H1 (cell line): ENCODE results near the gene SP7. TPM values are rescaled to one million over a fixed set of nuclear protein-coding genes. Genes with fewer than 3 reads are reported as not detected.

Source experiments
- CTCF ChIA-PET: fragments of 300-600 bp; sonication (Branson Sonifier 250); formaldehyde crosslinking; loops from one replicate; lab custom pipeline; 2021; ENCODE audit not compliant: partially characterized antibody; lab: Charles Lee
- POLR2A ChIA-PET: fragments of 300-600 bp; sonication (Branson Sonifier 250); formaldehyde crosslinking; loops from one replicate; lab custom pipeline; 2021; ENCODE audit warnings: inconsistent platforms; ENCODE audit not compliant: partially characterized antibody; lab: Charles Lee
- DNase-seq, 2 experiments: peaks; one replicate each; pipeline versions ENCODE4 v3.0.0 to v3.0.0-alpha.2; 2010 to 2022; ENCODE audit warnings: low spot score in 2 of 2, low read depth in 1 of 2, mixed read lengths in 1 of 2
- FAIRE-seq: peaks from 2 replicates; lab custom pipeline; 2011; peaks lifted over from hg19 to GRCh38; lab: Jason Lieb, UNC
- H2AFZ ChIP-seq: 2 replicates; pipeline ENCODE4 v1.8.1; 2012; ENCODE audit warnings: low read length, inconsistent platforms
- H2AK5ac ChIP-seq: 2 replicates; pipeline ENCODE4 v1.6.1; 2013; ENCODE audit warnings: low read depth, low read length
- H2BK120ac ChIP-seq: replicated peaks from 2 replicates; pipeline ENCODE3; 2013; ENCODE audit warnings: low read depth, low read length, inconsistent platforms
- H2BK12ac ChIP-seq: 2 replicates; pipeline ENCODE4 v1.6.1; 2013; ENCODE audit warnings: low read depth, low read length
- H2BK15ac ChIP-seq: 2 replicates; pipeline ENCODE4 v1.6.1; 2013; ENCODE audit warnings: low read length
- H2BK20ac ChIP-seq: 2 replicates; pipeline ENCODE4 v1.6.1; 2013; ENCODE audit warnings: low read length
- H2BK5ac ChIP-seq: 2 replicates; pipeline ENCODE4 v1.6.1; 2013; ENCODE audit warnings: low read depth, low read length
- H3K14ac ChIP-seq: 2 replicates; pipeline ENCODE4 v1.6.1; 2013; ENCODE audit warnings: inconsistent platforms; ENCODE audit not compliant: insufficient read length
- H3K18ac ChIP-seq: 2 replicates; pipeline ENCODE4 v1.6.1; 2013; ENCODE audit warnings: low read length; ENCODE audit errors: extremely low read depth
- H3K23ac ChIP-seq: 2 replicates; pipeline ENCODE4 v1.6.1; 2013; ENCODE audit warnings: inconsistent platforms; ENCODE audit not compliant: insufficient read length
- H3K23me2 ChIP-seq: 2 replicates; pipeline ENCODE4 v1.6.1; 2013; ENCODE audit warnings: low read depth, low read length
- H3K27ac ChIP-seq: 2 replicates; pipeline ENCODE4 v1.6.1; 2011; ENCODE audit warnings: low read depth, low read length, inconsistent platforms
- H3K27me3 ChIP-seq, 4 experiments: replicated peaks in 1 of 4; 1 replicate in 1 of 4; 2 replicates in 3 of 4; pipeline versions ENCODE4 v1.6.1 to v1.8.1; 2011 to 2013; ENCODE audit warnings: low read length in 3 of 4, mild to moderate bottlenecking in 3 of 4, inconsistent platforms in 2 of 4, mixed read lengths in 2 of 4, moderate library complexity in 1 of 4; ENCODE audit not compliant: control insufficient read depth in 3 of 4, insufficient read depth in 3 of 4; ENCODE audit errors: extremely low read depth in 1 of 4
- H3K36me3 ChIP-seq, 4 experiments: 2 replicates each; pipeline versions ENCODE4 v1.6.1 to v1.8.1; 2011 to 2013; ENCODE audit warnings: mild to moderate bottlenecking in 4 of 4, low read length in 3 of 4, moderate library complexity in 2 of 4, control low read depth in 1 of 4, inconsistent platforms in 1 of 4; ENCODE audit not compliant: insufficient read depth in 4 of 4, control insufficient read depth in 2 of 4
- H3K4ac ChIP-seq: replicated peaks from 2 replicates; pipeline ENCODE3; 2013; ENCODE audit warnings: low read length, low read depth, mixed read lengths, inconsistent platforms; ENCODE audit not compliant: insufficient read length
- H3K4me1 ChIP-seq, 4 experiments: replicated peaks in 1 of 4; 1 replicate in 1 of 4; 2 replicates in 3 of 4; pipeline versions ENCODE4 v1.6.1 to v1.8.1; 2011 to 2013; ENCODE audit warnings: low read length in 3 of 4, inconsistent platforms in 2 of 4, mixed read lengths in 1 of 4; ENCODE audit not compliant: insufficient read depth in 4 of 4, control insufficient read depth in 3 of 4
- H3K4me2 ChIP-seq, 2 experiments: 2 replicates each; pipeline versions ENCODE4 v1.6.1 to v1.8.1; 2011 to 2013; ENCODE audit warnings: low read depth in 2 of 2, low read length in 2 of 2, control low read depth in 1 of 2, inconsistent platforms in 1 of 2, mild to moderate bottlenecking in 1 of 2; ENCODE audit not compliant: insufficient read depth in 1 of 2
- H3K4me3 ChIP-seq, 4 experiments: fragments of 200-600, 300-600 bp in 1 of 4; sonication (generic), shearing (Covaris generic), sonication (Bioruptor Twin) in 1 of 4; 2 replicates each; pipeline versions ENCODE4 v1.5.1 to v1.8.1; 2011 to 2016; ENCODE audit warnings: low read length in 4 of 4, low read depth in 3 of 4, control low read depth in 2 of 4, inconsistent platforms in 2 of 4, mild to moderate bottlenecking in 2 of 4, mixed read lengths in 1 of 4, moderate library complexity in 1 of 4; ENCODE audit not compliant: insufficient read depth in 2 of 4; ENCODE audit errors: extremely low read depth in 1 of 4
- H3K56ac ChIP-seq: replicated peaks from 2 replicates; pipeline ENCODE3; 2013; ENCODE audit warnings: low read depth, mild to moderate bottlenecking, mixed read lengths, low read length, inconsistent platforms; ENCODE audit not compliant: insufficient read length
- H3K79me1 ChIP-seq: 2 replicates; pipeline ENCODE4 v1.6.1; 2013; ENCODE audit warnings: low read depth, low read length, control low read depth
- H3K79me2 ChIP-seq, 2 experiments: 2 replicates each; pipeline versions ENCODE4 v1.6.1 to v1.8.1; 2012 to 2013; ENCODE audit warnings: low read length in 2 of 2, mild to moderate bottlenecking in 2 of 2, inconsistent platforms in 1 of 2; ENCODE audit not compliant: insufficient read depth in 2 of 2, control insufficient read depth in 1 of 2
- H3K9ac ChIP-seq, 4 experiments: replicated peaks in 1 of 4; 1 replicate in 1 of 4; 2 replicates in 3 of 4; pipeline versions ENCODE4 v1.6.1 to v1.8.1; 2011 to 2013; ENCODE audit warnings: low read depth in 3 of 4, low read length in 3 of 4, control low read depth in 2 of 4, mild to moderate bottlenecking in 2 of 4, moderate library complexity in 2 of 4, inconsistent platforms in 1 of 4; ENCODE audit errors: extremely low read depth in 1 of 4
- H3K9me3 ChIP-seq, 2 experiments: 2 replicates each; pipeline versions ENCODE4 v1.6.1 to v1.8.1; 2012 to 2013; ENCODE audit warnings: mild to moderate bottlenecking in 2 of 2, moderate library complexity in 2 of 2, control low read depth in 1 of 2, inconsistent platforms in 1 of 2, low read depth in 1 of 2, low read length in 1 of 2, mixed read lengths in 1 of 2; ENCODE audit not compliant: insufficient read depth in 2 of 2
- H4K20me1 ChIP-seq, 2 experiments: replicated peaks in 1 of 2; 2 replicates each; pipeline versions ENCODE3 to v1.8.1; 2011 to 2013; ENCODE audit warnings: inconsistent platforms in 2 of 2, low read length in 2 of 2, mild to moderate bottlenecking in 1 of 2; ENCODE audit not compliant: insufficient read depth in 2 of 2, control insufficient read depth in 1 of 2
- H4K5ac ChIP-seq: 2 replicates; pipeline ENCODE4 v1.6.1; 2013; ENCODE audit warnings: low read length, low read depth, mixed read lengths, inconsistent platforms; ENCODE audit not compliant: insufficient read length
- H4K8ac ChIP-seq: 2 replicates; pipeline ENCODE4 v1.8.0; 2013; ENCODE audit warnings: mild to moderate bottlenecking, moderate library complexity, low read length, inconsistent platforms; ENCODE audit not compliant: insufficient read depth; ENCODE audit errors: extremely low read depth
- H4K91ac ChIP-seq: replicated peaks from 2 replicates; pipeline ENCODE3; 2013; ENCODE audit warnings: low read length, mixed read lengths, inconsistent platforms; ENCODE audit not compliant: insufficient read length
- GTF2F1 ChIP-seq: IDR thresholded peaks from 2 replicates; pipeline ENCODE4 v1.6.1; 2012; ENCODE audit warnings: low read depth, low read length, improper control_type of control experiment, borderline replicate concordance
- MAFK ChIP-seq: IDR thresholded peaks from 2 replicates; pipeline ENCODE4 v1.6.1; 2012; ENCODE audit warnings: low read depth, mild to moderate bottlenecking, improper control_type of control experiment, low read length
- RBBP5 ChIP-seq: IDR thresholded peaks from 2 replicates; pipeline ENCODE4 v1.7.1; 2012; ENCODE audit warnings: low read depth, mild to moderate bottlenecking, inconsistent platforms, low read length, moderate library complexity, borderline replicate concordance
- RFX5 ChIP-seq: IDR thresholded peaks from 2 replicates; pipeline ENCODE4 v1.6.1; 2011; ENCODE audit warnings: low read depth, low read length, improper control_type of control experiment, borderline replicate concordance
- SIX5 ChIP-seq: IDR thresholded peaks from 2 replicates; pipeline ENCODE4 v1.6.1; 2011; ENCODE audit warnings: mild to moderate bottlenecking, low read depth, low read length
- TAF7 ChIP-seq: optimal IDR thresholded peaks from 2 replicates; pipeline ENCODE3; 2011; ENCODE audit warnings: low read depth, mild to moderate bottlenecking, inconsistent platforms, low read length, moderate library complexity, borderline replicate concordance
- TCF12 ChIP-seq: IDR thresholded peaks from 2 replicates; pipeline ENCODE4 v1.6.1; 2011; ENCODE audit warnings: low read depth, mild to moderate bottlenecking, low read length
- WGBS, 2 experiments: shearing (Covaris generic) in 1 of 2; methylation state at CpG; one replicate each; pipeline versions ENCODE4 v1.1.6 to v1.1.7; 2013 to 2015; ENCODE audit warnings: low lambda C conversion rate in 2 of 2, mixed read lengths in 2 of 2, inconsistent platforms in 1 of 2, low coverage in 1 of 2, missing lambda C conversion rate in 1 of 2; ENCODE audit not compliant: insufficient replicate concordance in 2 of 2, insufficient coverage in 1 of 2, insufficient read length in 1 of 2; ENCODE audit errors: extremely low coverage in 1 of 2, missing lambda C conversion rate in 1 of 2; 5-methylcytosine and 5-hydroxymethylcytosine counted together
- polyA plus RNA-seq, 7 experiments: library from polyadenylated mRNA; depleted of rRNA in 3 of 7; stranded (reverse) in 5 of 7; unstranded in 2 of 7; fragments of >200 nt in 5 of 7; fragments of 200-250 nt in 2 of 7; gene quantifications; 1 replicate in 5 of 7; 2 replicates in 1 of 7; 4 replicates in 1 of 7; pipeline versions ENCODE4 v1.2.1 to v1.2.3, GENCODE V29; 2011 to 2013; ENCODE audit warnings: missing spikeins in 2 of 7, mixed read lengths in 2 of 7
- total RNA-seq: library from RNA; stranded (reverse); fragmentation: NEBNext Ultra II Directional; extraction: Animal tissue kit (Norgen Biotek cat#: 25700); gene quantifications from 2 replicates; pipeline ENCODE4 v1.2.1, GENCODE V29; 2021

The SP7 gene
- total and polyA plus RNA-seq, 2 of the 8 experiments (the other 6 are each of a cell fraction or from before 2014, with no cell fraction given), result 0.12 to 0.13 TPM

DNA sequence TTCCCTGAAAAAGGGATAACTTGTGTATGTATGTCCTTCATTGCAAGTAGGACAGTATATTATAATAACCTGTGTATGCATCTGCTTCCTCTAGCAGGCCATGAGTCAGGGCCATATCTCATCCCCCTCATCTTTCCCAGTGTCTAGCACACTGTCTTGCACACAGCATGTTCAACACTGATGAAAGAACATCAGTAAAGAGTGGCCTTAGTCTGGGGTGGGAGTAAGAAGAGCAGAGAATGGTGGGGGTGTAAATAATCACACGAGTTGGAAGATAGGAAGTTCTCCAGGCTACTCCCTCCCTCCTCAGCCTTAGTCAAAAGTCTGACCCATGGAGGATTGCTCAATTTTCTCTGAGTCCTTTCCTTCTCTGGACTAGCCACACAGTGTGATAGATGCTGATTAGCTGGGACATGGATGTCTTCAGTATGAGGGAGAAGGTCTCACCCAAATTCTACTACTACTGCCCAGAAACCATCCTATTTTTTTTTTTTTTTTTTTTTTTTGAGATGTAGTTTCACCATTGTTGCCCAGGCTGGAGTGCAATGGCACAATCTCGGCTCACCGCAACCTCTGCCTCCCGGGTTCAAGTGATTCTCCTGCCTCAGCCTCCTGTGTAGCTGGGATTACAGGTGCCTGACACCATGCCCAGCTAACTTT, 29.2 kb upstream of the SP7 start:
- H3K79me2 ChIP-seq, result no peaks in the 10 kb centered on the region
- no peaks in the 10 kb centered on the region for H3K79me1 ChIP-seq
- H2AK5ac ChIP-seq, result no peak overlapping the region
- no peak overlapping the region for H3K14ac ChIP-seq
- H2BK5ac ChIP-seq, result no peak overlapping the region
- no peak overlapping the region for H4K5ac ChIP-seq
- 86% methylated on average over 4 of the region's 4 CpGs; no CpG with 5 or more reads in 1 of the 2 experiments for WGBS, 2 experiments
- H2BK120ac ChIP-seq, result no peak overlapping the region
- no peak overlapping the region for H2BK12ac ChIP-seq
- no peaks in the 10 kb centered on the region for H3K36me3 ChIP-seq
- no peak overlapping the region for H2BK15ac ChIP-seq
- H3K18ac ChIP-seq, result no peak overlapping the region
- no peak overlapping the region for H4K8ac ChIP-seq
- H3K9me3 ChIP-seq, result no peaks in the 10 kb centered on the region
- no peak overlapping the region for H4K91ac ChIP-seq
- no peak overlapping the region for H3K27ac ChIP-seq
- H3K9ac ChIP-seq, result no peak overlapping the region
- no peaks in the 10 kb centered on the region for H4K20me1 ChIP-seq
- no peak overlapping the region for H3K56ac ChIP-seq
- H2BK20ac ChIP-seq, result no peak overlapping the region
- no peak overlapping the region for H2AFZ ChIP-seq
- ChIA-PET CTCF (interaction anchor here (1.1 to 2.4 kb wide), 3 partner anchors 13 to 55 kb away, joined by 3 to 20 read pairs (median 4); no protein-coding TSS in a partner anchor), POLR2A (interaction anchor here (1.0 to 1.1 kb wide), 2 partner anchors 14 to 21 kb away, joined by 3 to 4 read pairs; no protein-coding TSS in a partner anchor)
- TF ChIP-seq RBBP5, result no peak
- TF ChIP-seq RFX5, result no peak
- no peak for TF ChIP-seq TCF12
- TF ChIP-seq SIX5, result no peak
- TF ChIP-seq TAF7, result no peak
- no peak for TF ChIP-seq MAFK
- no peak for TF ChIP-seq GTF2F1
- FAIRE-seq, result no peak
- no peak overlapping the region for H3K4ac ChIP-seq
- no peaks in the 10 kb centered on the region; a peak in 1 of 7 replicates for H3K4me1 ChIP-seq
- H3K23me2 ChIP-seq, result no peaks in the 10 kb centered on the region
- no peak overlapping the region for H3K4me2 ChIP-seq
- H3K23ac ChIP-seq, result no peak overlapping the region
- H3K4me3 ChIP-seq, result no peak overlapping the region
- no peak for DNase-seq
- no peaks in the 10 kb centered on the region for H3K27me3 ChIP-seq
